Vagina (tissue), 2 donors: ENCODE data around the gene GPC2.

Experiments used
- CTCF ChIP-seq, 3 experiments: fragments of 450-650 bp in 2 of 3; fragments of 200-600 bp in 1 of 3; sonication (generic) in 1 of 3; IDR thresholded peaks; one replicate each; pipeline ENCODE4 v1.5.1; 2017 to 2019; ENCODE audit warnings: antibody characterized with exemption in 3 of 3, mild to moderate bottlenecking in 2 of 3, moderate library complexity in 2 of 3
- POLR2A ChIP-seq, 2 donors: fragments of 450-650 bp; IDR thresholded peaks; one replicate each; pipeline ENCODE4 v1.6.1; 2017; ENCODE audit warnings: antibody characterized with exemption in 2 of 2, mild to moderate bottlenecking in 2 of 2, moderate library complexity in 2 of 2

DNA sequence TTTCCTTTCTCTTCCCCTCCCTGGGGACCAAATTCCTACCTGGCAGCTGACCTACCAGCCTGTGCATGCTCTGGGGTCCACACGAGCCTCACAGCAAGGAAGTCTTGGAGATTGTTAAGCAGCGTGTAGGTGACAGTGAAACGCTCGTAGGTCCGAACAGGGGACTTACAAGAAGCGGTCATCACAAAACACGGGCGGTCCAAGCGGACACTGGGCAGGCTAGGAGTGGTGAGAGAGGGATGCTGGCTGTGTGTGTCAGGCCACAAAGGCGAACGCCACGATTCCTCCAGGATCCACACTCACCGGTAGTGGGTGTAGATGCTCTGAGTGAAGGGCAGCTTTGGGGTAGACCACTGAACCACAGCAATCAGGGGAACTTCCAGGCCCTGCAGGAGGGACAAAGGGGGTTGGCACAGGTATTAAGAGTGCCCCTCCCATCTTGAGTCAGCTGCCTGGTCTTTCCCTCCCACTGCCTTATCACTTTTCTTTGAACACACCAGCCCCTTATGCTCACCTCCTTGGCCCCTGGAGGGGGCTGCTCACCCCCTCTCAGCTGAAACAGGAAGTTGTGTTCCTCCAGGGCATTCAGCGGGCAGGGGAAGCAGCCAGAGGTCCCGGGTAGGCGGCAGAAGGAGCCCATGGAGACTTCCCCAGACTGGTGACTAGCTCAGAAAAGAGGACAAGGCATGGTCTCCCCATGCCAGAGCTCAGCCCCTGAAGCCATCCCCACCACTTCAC lies 20.7 kb downstream of the GPC2 start:
- TF ChIP-seq CTCF (IDR thresholded peaks at IDR 0.05) (no peak), POLR2A (IDR thresholded peaks at IDR 0.05) (no peak)
